ENCODE data around the gene DUOX1. TPM values are rescaled to one million over a fixed set of nuclear protein-coding genes. Genes with fewer than 3 reads are reported as not detected.

DUOX1 gene
- total RNA-seq, 1 donor from 2014 or later = 98.7 TPM

GRCh38 chr15:45157974-45158373, 28.2 kb downstream of the DUOX1 start:
- Histone ChIP-seq H3K27me3 (no peaks in the 10 kb centered on the region), H3K27ac (no peak overlapping the region), H3K36me3 (no peaks in the 10 kb centered on the region), H3K4me1 (peaks cover 27% of the 10 kb centered on the region), H3K4me3 (no peak overlapping the region), H3K9me3 (no peaks in the 10 kb centered on the region)
- intact Hi-C loops (cut with DNase I) = no loop called here
- no peak for TF ChIP-seq POLR2A (IDR thresholded peaks at IDR 0.05)
- TF ChIP-seq POLR2AphosphoS5 (IDR thresholded peaks at IDR 0.05; ENCODE audit: insufficient read depth in 1 of 2, low read depth in 1 of 2) = peak in 1 of 2 donors; percentile 57
- DNase-seq (ENCODE audit: extremely low spot score in 2 of 2) = no peak

DNA sequence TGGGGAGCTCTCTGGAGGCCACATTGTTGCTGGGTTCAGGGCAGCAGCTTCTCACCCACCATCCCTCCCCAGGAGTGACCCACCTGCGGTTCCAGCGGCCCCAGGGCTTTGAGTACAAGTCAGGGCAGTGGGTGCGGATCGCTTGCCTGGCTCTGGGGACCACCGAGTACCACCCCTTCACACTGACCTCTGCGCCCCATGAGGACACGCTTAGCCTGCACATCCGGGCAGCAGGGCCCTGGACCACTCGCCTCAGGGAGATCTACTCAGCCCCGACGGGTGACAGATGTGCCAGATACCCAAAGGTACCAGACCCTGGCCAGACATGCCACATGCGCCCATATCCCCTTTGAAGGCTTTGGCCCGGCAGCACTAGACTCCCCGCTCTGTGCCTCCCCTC, 31.9 kb downstream of the DUOX1 start:
- Histone ChIP-seq H3K4me1 (peaks cover 39% of the 10 kb centered on the region), H3K9me3 (no peaks in the 10 kb centered on the region), H3K36me3 (no peaks in the 10 kb centered on the region), H3K4me3 (no peak overlapping the region), H3K27ac (peak overlapping the region; percentile 67), H3K27me3 (no peaks in the 10 kb centered on the region)
- intact Hi-C loops (cut with DNase I) = loop anchor here (2.0 kb wide), 1 partner anchor 237 kb away; no protein-coding TSS in a partner anchor
- TF ChIP-seq POLR2A (IDR thresholded peaks at IDR 0.05) (no peak), POLR2AphosphoS5 (IDR thresholded peaks at IDR 0.05; ENCODE audit: insufficient read depth in 1 of 2, low read depth in 1 of 2) (no peak)
- TF ChIP-seq, protein P1, sequence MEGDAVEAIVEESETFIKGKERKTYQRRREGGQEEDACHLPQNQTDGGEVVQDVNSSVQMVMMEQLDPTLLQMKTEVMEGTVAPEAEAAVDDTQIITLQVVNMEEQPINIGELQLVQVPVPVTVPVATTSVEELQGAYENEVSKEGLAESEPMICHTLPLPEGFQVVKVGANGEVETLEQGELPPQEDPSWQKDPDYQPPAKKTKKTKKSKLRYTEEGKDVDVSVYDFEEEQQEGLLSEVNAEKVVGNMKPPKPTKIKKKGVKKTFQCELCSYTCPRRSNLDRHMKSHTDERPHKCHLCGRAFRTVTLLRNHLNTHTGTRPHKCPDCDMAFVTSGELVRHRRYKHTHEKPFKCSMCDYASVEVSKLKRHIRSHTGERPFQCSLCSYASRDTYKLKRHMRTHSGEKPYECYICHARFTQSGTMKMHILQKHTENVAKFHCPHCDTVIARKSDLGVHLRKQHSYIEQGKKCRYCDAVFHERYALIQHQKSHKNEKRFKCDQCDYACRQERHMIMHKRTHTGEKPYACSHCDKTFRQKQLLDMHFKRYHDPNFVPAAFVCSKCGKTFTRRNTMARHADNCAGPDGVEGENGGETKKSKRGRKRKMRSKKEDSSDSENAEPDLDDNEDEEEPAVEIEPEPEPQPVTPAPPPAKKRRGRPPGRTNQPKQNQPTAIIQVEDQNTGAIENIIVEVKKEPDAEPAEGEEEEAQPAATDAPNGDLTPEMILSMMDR (IDR thresholded peaks at IDR 0.05) = no peak
- DNase-seq (ENCODE audit: extremely low spot score in 2 of 2) = no peak

- no peaks in the 10 kb centered on the region for H3K36me3 ChIP-seq
- intact Hi-C loops (cut with DNase I) = loop anchor here (2.0 kb wide), 1 partner anchor 236 kb away; no protein-coding TSS in a partner anchor
- TF ChIP-seq, protein P1 (IDR thresholded peaks at IDR 0.05) = peak; percentile 55 to 85 (median 68)
- TF ChIP-seq POLR2A (IDR thresholded peaks at IDR 0.05) (no peak), POLR2AphosphoS5 (IDR thresholded peaks at IDR 0.05; ENCODE audit: insufficient read depth in 1 of 2, low read depth in 1 of 2) (peak; percentile 58 to 60)
- peak overlapping the region; percentile 67 for H3K27ac ChIP-seq
- no peaks in the 10 kb centered on the region for H3K27me3 ChIP-seq
- no peak overlapping the region for H3K4me3 ChIP-seq
- H3K9me3 ChIP-seq = no peaks in the 10 kb centered on the region
- peaks cover 42% of the 10 kb centered on the region for H3K4me1 ChIP-seq
- no peak for DNase-seq (ENCODE audit: extremely low spot score in 2 of 2)
These were observed 33.1 kb downstream of the DUOX1 start for GRCh38 chr15:45162771-45163507.

- Histone ChIP-seq H3K27me3 (no peaks in the 10 kb centered on the region), H3K4me1 (peaks cover 41% of the 10 kb centered on the region), H3K36me3 (no peaks in the 10 kb centered on the region), H3K27ac (peak overlapping the region; percentile 67), H3K9me3 (no peaks in the 10 kb centered on the region), H3K4me3 (no peak overlapping the region)
- no peak for DNase-seq (ENCODE audit: extremely low spot score in 2 of 2)
- TF ChIP-seq POLR2AphosphoS5 (IDR thresholded peaks at IDR 0.05; ENCODE audit: insufficient read depth in 1 of 2, low read depth in 1 of 2) = no peak
- no peak for TF ChIP-seq POLR2A (IDR thresholded peaks at IDR 0.05)
- TF ChIP-seq, protein P1 (IDR thresholded peaks at IDR 0.05) = no peak
- intact Hi-C loops (cut with DNase I) = loop anchor here (2.0 kb wide), 1 partner anchor 235 kb away; no protein-coding TSS in a partner anchor
These were observed 33.7 kb downstream of the DUOX1 start for GRCh38 chr15:45163508-45163856.

GRCh38 chr15:45164914-45165313, 35.1 kb downstream of the DUOX1 start:
- no peaks in the 10 kb centered on the region for H3K9me3 ChIP-seq
- TF ChIP-seq POLR2A (IDR thresholded peaks at IDR 0.05) (no peak), POLR2AphosphoS5 (IDR thresholded peaks at IDR 0.05; ENCODE audit: insufficient read depth in 1 of 2, low read depth in 1 of 2) (no peak)
- TF ChIP-seq, protein P1 (IDR thresholded peaks at IDR 0.05) = no peak
- H3K4me3 ChIP-seq = no peak overlapping the region
- intact Hi-C loops (cut with DNase I) = no loop called here
- no peak overlapping the region for H3K27ac ChIP-seq
- no peak for DNase-seq (ENCODE audit: extremely low spot score in 2 of 2)
- H3K36me3 ChIP-seq = no peaks in the 10 kb centered on the region
- no peaks in the 10 kb centered on the region for H3K27me3 ChIP-seq
- peaks cover 40% of the 10 kb centered on the region for H3K4me1 ChIP-seq
